WTC11 (cell line): Measurements from ENCODE around the gene OXSR1. TPM values are rescaled to one million over a fixed set of nuclear protein-coding genes. Genes with fewer than 3 reads are reported as not detected.

Experiments
- ATAC-seq: fragments of 200-7000 bp; cut with Tn5 transposase; 2 replicates; pipeline ENCODE4 v1.10.0; 2021; ENCODE audit warnings: mild to moderate bottlenecking, moderate library complexity
- CTCF ChIA-PET: fragments of 300-600 bp; sonication (Branson Sonifier 250); formaldehyde crosslinking; loops from one replicate; lab custom pipeline; 2021; ENCODE audit warnings: antibody characterized with exemption; lab: Charles Lee
- POLR2A ChIA-PET: fragments of 350-600 bp; sonication (Branson Sonifier 250); formaldehyde crosslinking; loops from one replicate; lab custom pipeline; 2021; ENCODE audit warnings: antibody characterized with exemption; lab: Charles Lee
- DNase-seq: peaks from one replicate; pipeline ENCODE4 v3.0.0; 2021; ENCODE audit warnings: low spot score
- H3K27ac Mint-ChIP-seq: 2 replicates; pipeline ENCODE4 v1.8.0; 2021; ENCODE audit warnings: mixed read lengths
- H3K27me3 Mint-ChIP-seq: 2 replicates; pipeline ENCODE4 v1.8.0; 2021; ENCODE audit warnings: low read depth, mild to moderate bottlenecking, moderate library complexity, mixed read lengths
- H3K36me3 Mint-ChIP-seq: 2 replicates; pipeline ENCODE4 v1.8.0; 2021; ENCODE audit warnings: mixed read lengths
- H3K4me1 Mint-ChIP-seq: 2 replicates; pipeline ENCODE4 v1.8.0; 2022; ENCODE audit warnings: mixed read lengths
- H3K4me3 Mint-ChIP-seq: 2 replicates; pipeline ENCODE4 v1.8.0; 2021; ENCODE audit warnings: mild to moderate bottlenecking, moderate library complexity, mixed read lengths
- H3K9me3 Mint-ChIP-seq: 2 replicates; pipeline ENCODE4 v1.8.0; 2021; ENCODE audit warnings: mixed read lengths
- ARID4B ChIP-seq: sonication (generic); formaldehyde crosslinking; IDR thresholded peaks from 2 replicates; pipeline ENCODE4 v1.8.0; 2023; ENCODE audit warnings: missing genetic modification reagents, mild to moderate bottlenecking, borderline replicate concordance
- ATF1 ChIP-seq: sonication (generic); formaldehyde crosslinking; IDR thresholded peaks from 2 replicates; pipeline ENCODE4 v1.8.1; 2023; ENCODE audit warnings: mild to moderate bottlenecking, moderate library complexity, missing genetic modification reagents
- IRF2 ChIP-seq: sonication (generic); formaldehyde crosslinking; IDR thresholded peaks from 2 replicates; pipeline ENCODE4 v1.8.0; 2022; ENCODE audit warnings: low read depth, missing genetic modification reagents, borderline replicate concordance
- NFE2L1 ChIP-seq: sonication (generic); formaldehyde crosslinking; IDR thresholded peaks from 2 replicates; pipeline ENCODE4 v1.8.1; 2023; ENCODE audit warnings: missing genetic modification reagents
- STAT6 ChIP-seq: sonication (generic); formaldehyde crosslinking; conservative IDR thresholded peaks from 2 replicates; pipeline ENCODE4 v1.8.1; 2023; ENCODE audit warnings: mild to moderate bottlenecking, low read depth, missing genetic modification reagents, moderate library complexity
- ZNF219 ChIP-seq: sonication (generic); formaldehyde crosslinking; IDR thresholded peaks from 2 replicates; pipeline ENCODE4 v1.8.0; 2023; ENCODE audit warnings: missing genetic modification reagents, mild to moderate bottlenecking, borderline replicate concordance
- ZNF317 ChIP-seq: sonication (generic); formaldehyde crosslinking; IDR thresholded peaks from 2 replicates; pipeline ENCODE4 v1.8.1; 2023; ENCODE audit warnings: low read depth, mild to moderate bottlenecking, moderate library complexity, missing genetic modification reagents, borderline replicate concordance
- total RNA-seq: library from RNA; stranded (reverse); gene quantifications from 3 replicates; pipeline ENCODE4 v1.2.3, GENCODE V29; 2021
- TF ChIP-seq, protein P1 (sequence below): sonication (generic); formaldehyde crosslinking; IDR thresholded peaks from 2 replicates; pipeline ENCODE4 v1.8.1; 2023; ENCODE audit warnings: mild to moderate bottlenecking, missing genetic modification reagents, borderline replicate concordance
- TF ChIP-seq, protein P2 (sequence below): sonication (generic); formaldehyde crosslinking; IDR thresholded peaks from 2 replicates; pipeline ENCODE4 v1.8.1; 2022; ENCODE audit warnings: mild to moderate bottlenecking, moderate library complexity, missing genetic modification reagents
- TF ChIP-seq, protein P3 (sequence below): sonication (generic); formaldehyde crosslinking; conservative IDR thresholded peaks from 2 replicates; pipeline ENCODE4 v1.8.1; 2022; ENCODE audit warnings: mild to moderate bottlenecking, missing genetic modification reagents
- TF ChIP-seq, protein P4 (sequence below): sonication (generic); formaldehyde crosslinking; IDR thresholded peaks from 2 replicates; pipeline ENCODE4 v1.8.0; 2022; ENCODE audit warnings: mild to moderate bottlenecking, missing genetic modification reagents
- TF ChIP-seq, protein P5 (sequence below): fragments of 250-450 bp; sonication (Bioruptor Pico); conservative IDR thresholded peaks from 2 replicates; pipeline ENCODE4 v1.9.0; 2021; ENCODE audit warnings: mild to moderate bottlenecking

The OXSR1 gene
- total RNA-seq, 1 experiment from 2014 or later = 50.6 TPM

- no peak for TF ChIP-seq ZNF317 (CRISPR knock-in tag)
- no peak for TF ChIP-seq ARID4B (CRISPR knock-in tag)
- TF ChIP-seq, protein P1, sequence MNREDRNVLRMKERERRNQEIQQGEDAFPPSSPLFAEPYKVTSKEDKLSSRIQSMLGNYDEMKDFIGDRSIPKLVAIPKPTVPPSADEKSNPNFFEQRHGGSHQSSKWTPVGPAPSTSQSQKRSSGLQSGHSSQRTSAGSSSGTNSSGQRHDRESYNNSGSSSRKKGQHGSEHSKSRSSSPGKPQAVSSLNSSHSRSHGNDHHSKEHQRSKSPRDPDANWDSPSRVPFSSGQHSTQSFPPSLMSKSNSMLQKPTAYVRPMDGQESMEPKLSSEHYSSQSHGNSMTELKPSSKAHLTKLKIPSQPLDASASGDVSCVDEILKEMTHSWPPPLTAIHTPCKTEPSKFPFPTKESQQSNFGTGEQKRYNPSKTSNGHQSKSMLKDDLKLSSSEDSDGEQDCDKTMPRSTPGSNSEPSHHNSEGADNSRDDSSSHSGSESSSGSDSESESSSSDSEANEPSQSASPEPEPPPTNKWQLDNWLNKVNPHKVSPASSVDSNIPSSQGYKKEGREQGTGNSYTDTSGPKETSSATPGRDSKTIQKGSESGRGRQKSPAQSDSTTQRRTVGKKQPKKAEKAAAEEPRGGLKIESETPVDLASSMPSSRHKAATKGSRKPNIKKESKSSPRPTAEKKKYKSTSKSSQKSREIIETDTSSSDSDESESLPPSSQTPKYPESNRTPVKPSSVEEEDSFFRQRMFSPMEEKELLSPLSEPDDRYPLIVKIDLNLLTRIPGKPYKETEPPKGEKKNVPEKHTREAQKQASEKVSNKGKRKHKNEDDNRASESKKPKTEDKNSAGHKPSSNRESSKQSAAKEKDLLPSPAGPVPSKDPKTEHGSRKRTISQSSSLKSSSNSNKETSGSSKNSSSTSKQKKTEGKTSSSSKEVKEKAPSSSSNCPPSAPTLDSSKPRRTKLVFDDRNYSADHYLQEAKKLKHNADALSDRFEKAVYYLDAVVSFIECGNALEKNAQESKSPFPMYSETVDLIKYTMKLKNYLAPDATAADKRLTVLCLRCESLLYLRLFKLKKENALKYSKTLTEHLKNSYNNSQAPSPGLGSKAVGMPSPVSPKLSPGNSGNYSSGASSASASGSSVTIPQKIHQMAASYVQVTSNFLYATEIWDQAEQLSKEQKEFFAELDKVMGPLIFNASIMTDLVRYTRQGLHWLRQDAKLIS (CRISPR knock-in tag) = no peak
- no peak for TF ChIP-seq IRF2 (CRISPR knock-in tag)
- no peak for TF ChIP-seq STAT6 (CRISPR knock-in tag)
- TF ChIP-seq ATF1 (CRISPR knock-in tag) = no peak
- no peak for TF ChIP-seq NFE2L1 (CRISPR knock-in tag)
- TF ChIP-seq ZNF219 (CRISPR knock-in tag) = no peak
- TF ChIP-seq, protein P2, sequence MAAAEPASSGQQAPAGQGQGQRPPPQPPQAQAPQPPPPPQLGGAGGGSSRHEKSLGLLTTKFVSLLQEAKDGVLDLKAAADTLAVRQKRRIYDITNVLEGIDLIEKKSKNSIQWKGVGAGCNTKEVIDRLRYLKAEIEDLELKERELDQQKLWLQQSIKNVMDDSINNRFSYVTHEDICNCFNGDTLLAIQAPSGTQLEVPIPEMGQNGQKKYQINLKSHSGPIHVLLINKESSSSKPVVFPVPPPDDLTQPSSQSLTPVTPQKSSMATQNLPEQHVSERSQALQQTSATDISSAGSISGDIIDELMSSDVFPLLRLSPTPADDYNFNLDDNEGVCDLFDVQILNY = no peak
- TF ChIP-seq, protein P3, sequence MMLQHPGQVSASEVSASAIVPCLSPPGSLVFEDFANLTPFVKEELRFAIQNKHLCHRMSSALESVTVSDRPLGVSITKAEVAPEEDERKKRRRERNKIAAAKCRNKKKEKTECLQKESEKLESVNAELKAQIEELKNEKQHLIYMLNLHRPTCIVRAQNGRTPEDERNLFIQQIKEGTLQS (CRISPR knock-in tag) = no peak
- TF ChIP-seq, protein P4, sequence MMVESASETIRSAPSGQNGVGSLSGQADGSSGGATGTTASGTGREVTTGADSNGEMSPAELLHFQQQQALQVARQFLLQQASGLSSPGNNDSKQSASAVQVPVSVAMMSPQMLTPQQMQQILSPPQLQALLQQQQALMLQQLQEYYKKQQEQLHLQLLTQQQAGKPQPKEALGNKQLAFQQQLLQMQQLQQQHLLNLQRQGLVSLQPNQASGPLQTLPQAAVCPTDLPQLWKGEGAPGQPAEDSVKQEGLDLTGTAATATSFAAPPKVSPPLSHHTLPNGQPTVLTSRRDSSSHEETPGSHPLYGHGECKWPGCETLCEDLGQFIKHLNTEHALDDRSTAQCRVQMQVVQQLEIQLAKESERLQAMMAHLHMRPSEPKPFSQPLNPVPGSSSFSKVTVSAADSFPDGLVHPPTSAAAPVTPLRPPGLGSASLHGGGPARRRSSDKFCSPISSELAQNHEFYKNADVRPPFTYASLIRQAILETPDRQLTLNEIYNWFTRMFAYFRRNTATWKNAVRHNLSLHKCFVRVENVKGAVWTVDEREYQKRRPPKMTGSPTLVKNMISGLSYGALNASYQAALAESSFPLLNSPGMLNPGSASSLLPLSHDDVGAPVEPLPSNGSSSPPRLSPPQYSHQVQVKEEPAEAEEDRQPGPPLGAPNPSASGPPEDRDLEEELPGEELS (CRISPR knock-in tag) = no peak
- TF ChIP-seq, protein P5, sequence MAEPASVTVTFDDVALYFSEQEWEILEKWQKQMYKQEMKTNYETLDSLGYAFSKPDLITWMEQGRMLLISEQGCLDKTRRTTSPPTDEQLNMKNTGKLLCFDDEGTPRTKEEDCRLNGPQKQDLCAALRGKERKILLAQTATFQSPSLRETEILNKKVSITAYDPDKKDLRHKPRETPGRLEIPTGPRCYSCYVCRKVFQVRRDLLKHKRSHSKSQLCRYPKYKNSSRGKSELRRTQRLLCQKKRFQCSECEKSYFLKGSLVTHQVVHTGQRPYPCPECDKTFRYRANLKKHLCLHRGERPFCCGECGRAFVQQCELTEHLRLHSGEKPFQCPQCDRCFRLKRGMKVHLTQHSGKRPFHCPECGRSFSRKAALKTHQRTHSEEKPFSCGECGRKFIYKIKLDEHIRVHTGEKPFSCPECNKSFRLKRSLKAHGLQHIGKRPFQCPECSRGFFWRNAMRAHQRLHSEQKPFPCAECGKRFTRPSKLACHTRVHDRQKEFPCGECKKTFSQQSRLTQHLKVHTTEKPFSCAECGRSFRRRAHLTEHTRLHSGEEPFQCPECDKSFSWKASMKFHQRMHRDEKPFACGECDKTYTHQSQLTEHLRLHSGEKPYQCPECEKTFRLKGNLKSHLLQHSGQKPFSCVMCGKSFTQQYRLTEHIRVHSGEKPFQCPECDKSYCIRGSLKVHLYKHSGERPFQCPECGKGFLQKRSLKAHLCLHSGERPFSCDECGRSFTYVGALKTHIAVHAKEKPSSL (CRISPR knock-in tag) = no peak
- TF ChIP-seq, all 79 proteins: peak for 0
- no peak overlapping the region for H3K4me3 Mint-ChIP-seq
- no peak for ATAC-seq
- no peak overlapping the region for H3K27ac Mint-ChIP-seq
- H3K27me3 Mint-ChIP-seq = no peaks in the 10 kb centered on the region
- no peak for DNase-seq
- ChIA-PET POLR2A (no interaction called here), CTCF (no interaction called here)
- H3K4me1 Mint-ChIP-seq = no peaks in the 10 kb centered on the region
- H3K36me3 Mint-ChIP-seq = peaks cover 38% of the 10 kb centered on the region
- H3K9me3 Mint-ChIP-seq = no peaks in the 10 kb centered on the region
These were observed 63.7 kb downstream of the OXSR1 start for GRCh38 chr3:38229036-38229435.
